GM18519 (cell line): ENCODE data around the gene PI4KB.
A peak's percentile ranks its signal among the peaks of the same experiment; 100 is the strongest.
"Not testable (repeated sequence)": the region's sequence is repeated elsewhere in the genome, so short reads cannot be mapped to it uniquely, and the experiment has no call there.

Experiments
- ATAC-seq: cut with Tn5 transposase; IDR thresholded peaks from one replicate; pipeline ENCODE4 v1.9.1; 2021; ENCODE audit warnings: mild to moderate bottlenecking, moderate library complexity; ENCODE audit not compliant: unreplicated experiment, low FRiP score

Gene PI4KB

DNA sequence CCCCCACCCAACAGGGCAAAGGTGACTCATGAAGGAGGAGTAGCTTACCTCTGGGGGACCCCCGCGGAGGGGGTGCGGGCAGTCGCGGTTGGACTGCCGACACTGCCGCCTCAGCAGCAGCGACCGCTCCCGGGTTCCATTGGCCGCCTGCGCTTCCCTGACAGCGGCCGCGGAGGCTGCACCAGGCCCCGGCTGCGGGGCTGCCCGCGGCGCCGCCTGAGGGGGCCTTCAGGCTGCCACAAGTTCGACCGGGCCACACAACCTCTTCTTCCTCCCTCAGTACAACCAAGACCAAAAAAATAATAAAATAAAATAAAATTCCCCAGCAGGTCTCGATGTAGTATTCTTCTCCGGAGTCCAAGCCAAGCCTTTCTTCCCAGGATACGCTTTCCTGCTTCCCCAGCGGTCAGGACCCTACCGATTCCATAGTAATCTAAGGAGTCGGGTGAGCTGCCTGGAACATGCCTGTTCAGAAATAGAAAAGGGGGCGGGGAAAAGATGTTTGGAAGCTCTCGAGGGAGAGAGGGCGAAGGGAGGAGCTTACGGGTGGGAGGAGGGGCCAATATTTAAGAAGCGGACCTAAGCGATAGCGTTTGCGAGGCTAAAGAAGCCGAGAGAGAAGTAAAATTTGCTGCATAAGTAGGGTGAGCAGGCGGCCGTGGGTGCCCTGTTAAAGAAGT lies at the start of gene PI4KB:
PI4KB (minus strand) TSS at position 194 of the 680 bp plus-strand sequence. CDS start 10,935 bp downstream, outside the sequence.
- ATAC-seq, result no peak

DNA sequence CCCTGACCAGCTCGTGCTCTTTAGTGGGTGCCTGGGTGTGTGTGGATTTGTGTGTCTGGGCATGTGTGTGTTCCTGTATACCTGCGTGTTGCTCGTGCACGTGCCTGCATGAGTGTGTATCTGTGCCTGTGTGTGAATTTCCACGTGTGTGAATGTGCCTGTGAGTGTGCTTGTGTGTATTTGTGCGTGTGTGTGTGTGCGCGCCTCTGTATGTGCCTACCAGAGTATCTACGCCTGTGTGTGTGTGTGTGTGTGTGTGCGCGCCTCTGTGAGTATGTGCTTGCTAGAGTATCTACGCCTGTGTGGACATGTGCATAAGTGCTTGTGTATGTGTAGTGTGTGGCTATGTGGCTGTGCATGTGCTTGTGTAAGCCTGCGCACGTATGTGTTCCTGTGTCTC lies 46.0 kb upstream of the PI4KB start:
- ATAC-seq, result no peak

DNA sequence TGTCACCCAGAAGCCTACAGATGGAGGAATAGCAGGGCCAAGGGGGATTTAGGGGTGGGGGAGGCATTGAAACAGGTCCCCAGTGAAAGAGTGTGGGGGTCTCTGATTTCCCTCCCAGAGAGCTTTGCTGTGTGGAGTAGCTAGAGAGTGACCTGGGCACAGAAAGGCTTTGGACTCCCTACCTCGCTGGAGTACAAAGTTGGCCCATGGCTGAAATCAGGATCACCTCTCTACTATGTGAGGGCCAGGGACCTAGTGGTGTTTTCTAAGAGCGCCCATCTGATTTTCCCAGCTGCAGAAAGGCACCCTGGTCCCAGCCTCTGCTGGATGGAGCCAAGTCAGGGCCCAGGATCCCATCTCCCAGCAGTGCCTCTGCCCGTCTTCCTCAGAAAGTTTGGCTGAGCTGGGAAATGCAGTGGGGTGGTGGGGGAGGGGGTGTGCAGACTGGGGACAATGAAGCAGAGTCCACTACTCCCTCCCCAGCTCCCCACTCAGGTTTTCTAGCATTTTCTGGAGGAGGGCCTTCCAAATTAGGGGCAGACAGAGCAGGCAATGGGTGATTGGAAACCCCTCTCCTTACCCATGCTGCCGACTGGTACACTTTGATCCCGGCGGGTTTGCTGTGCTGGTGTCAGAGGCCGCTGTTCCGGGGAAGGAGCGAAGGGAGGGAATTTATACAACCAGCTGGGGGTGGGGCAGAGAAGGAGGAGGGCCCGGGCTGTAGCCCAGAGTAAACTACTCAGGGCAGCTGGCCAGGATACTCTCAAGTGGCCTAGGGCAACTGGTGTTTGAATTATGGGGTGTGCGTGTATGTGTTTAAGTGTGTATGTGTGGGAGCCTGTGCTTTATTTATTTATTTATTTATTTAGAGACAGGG lies 45.1 kb upstream of the PI4KB start, which contains the start of gene SELENBP1:
SELENBP1 (minus strand) TSS at position 648 of the 877 bp plus-strand sequence; CDS start at position 584, 64 bp downstream.
- no peak for ATAC-seq

DNA sequence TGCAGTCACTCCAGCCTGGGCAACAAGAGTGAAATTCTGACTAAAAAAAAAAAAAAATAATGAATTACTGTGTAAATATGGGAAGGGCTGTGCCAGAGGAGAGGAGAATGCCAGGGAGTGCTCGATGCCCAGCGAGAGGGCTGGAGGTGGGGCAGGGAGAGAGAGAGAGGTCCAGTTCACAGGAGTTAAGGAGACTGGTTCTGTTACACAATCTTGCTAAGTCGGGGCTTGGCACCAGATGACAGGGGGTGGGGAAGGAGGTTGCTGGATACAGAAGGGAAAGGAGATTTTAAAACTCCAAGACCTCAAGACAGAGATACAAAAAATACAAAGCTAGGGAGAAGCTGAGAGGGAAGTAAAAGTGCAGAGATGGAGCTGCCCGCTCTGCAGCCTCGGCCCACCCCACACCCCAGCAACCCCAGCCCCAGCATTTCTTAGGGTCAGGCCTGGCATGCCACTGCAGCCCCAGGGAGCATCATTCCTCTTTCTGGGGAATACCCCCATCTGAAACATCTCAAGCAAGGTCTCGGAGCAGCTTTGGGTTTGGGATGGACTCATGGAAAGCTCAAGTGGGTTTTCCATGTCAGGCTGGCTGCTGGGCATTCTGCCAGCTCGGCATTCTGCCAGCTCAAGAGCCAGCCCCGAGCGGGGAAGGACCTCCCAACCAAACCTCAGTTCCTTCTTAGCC lies 44.3 kb upstream of the PI4KB start:
- no peak for ATAC-seq

DNA sequence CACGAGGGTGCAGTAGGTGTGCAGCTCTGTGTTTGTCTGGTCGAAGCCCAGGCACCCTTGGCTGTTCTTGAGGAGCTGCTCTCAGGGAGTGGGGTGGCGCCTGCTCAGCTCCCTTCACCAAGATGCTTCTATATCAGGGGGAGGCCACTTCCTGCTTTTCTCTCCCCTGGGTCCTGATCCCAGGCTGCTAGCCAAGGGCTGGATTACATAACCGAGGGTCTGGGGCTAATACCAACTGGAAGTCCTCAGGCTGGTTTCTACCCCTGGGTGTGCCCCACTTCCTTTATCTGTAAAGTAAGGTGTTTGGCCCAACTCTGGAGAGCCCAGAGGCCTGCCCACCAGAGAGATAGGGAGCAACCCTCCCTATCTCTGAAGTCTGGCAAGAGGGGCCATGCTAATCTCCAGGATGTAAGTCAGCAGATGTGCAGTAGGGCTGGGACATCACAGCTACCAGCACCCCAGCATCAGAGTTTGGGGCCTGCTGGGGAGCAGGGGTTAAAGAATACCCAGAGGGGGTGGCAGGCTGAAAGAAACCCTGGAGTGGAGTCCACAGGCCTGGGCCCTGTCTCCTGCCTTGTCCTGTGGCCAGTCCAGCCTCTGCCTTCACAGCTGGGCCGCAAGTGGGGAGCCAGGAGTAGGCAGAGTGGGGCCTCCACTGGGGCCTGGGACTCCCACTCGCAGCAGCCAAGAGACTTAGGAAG lies 43.1 kb upstream of the PI4KB start:
- no peak for ATAC-seq

DNA sequence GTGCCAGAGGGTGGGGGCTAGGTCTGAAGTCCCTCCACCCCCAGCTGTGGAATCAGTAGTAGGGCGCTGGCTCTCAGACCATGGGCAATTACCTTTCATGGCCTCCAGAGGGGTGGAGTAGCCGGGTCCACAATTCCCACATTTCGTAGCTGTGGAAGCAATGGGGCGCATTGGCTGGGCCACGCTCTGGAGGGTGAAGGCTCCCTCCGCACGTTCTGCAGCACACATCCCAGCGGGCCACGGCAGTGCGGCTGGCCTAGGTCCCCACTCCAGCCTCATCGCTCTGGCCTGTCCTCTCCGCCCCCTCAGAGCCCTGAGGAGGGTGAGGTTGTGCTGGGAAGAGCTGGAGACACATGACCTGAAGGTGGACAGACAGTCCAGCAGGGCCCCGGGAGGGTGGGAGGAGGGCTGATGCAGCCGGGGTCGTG lies 42.4 kb upstream of the PI4KB start:
- no peak for ATAC-seq

DNA sequence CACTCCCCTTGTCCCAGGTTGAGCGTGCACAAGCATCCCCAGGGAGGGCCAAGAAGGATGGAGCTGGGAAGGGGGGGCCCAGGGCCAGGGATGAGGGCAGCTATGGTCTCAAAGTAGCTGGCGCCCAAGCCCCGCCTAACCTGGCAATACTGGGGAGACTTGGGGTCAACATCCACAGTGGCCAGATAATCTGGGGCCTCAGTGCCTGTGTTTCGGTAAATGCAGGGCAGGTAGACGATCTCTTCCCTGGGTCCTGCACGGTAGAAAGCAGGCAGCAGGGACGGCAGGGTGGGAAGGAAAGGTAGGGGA lies 42.0 kb upstream of the PI4KB start:
- no peak for ATAC-seq

DNA sequence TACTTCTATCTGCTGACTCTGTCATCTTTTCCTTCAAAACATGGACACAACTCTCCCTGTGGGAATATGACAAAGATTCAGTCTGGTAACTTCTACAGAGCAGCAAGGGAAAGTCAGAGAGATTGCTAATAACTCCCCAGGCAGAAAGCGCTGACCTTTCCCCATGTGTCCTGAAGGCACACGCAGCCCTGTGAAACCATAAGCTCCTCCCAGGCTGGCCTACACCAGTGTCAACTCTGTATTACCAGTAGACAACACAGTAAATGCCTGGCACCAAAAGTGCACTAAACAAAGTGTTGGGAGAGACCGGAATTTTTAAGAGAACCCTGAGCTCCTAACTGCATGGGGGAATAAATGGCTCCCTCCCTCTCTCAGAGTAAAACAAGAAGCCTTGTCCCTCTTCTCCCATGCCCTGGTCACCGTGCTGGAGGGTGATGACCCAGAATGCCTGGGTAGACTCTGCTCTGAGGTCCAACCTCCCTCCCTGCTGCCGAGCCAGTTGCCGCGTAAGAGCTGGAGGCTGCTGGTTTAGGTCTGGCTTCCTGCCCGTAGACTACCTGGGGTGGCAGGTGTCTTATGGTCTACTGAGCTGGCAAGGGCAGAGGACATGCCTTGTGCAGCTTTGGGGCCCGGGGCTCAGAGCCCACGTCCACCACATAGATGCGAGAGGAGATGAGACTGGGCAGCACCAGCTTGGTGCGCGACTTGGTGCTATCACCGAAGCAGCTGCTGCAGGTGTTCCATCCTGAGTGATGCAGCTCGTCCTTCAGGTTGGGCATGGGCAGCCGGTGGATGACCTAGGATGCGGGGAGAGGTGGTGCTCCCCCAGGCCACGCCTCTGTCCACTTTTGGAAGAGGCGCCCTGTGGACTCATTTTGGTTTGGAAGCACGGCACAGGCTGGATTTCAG lies 41.4 kb upstream of the PI4KB start:
- ATAC-seq, result no peak

DNA sequence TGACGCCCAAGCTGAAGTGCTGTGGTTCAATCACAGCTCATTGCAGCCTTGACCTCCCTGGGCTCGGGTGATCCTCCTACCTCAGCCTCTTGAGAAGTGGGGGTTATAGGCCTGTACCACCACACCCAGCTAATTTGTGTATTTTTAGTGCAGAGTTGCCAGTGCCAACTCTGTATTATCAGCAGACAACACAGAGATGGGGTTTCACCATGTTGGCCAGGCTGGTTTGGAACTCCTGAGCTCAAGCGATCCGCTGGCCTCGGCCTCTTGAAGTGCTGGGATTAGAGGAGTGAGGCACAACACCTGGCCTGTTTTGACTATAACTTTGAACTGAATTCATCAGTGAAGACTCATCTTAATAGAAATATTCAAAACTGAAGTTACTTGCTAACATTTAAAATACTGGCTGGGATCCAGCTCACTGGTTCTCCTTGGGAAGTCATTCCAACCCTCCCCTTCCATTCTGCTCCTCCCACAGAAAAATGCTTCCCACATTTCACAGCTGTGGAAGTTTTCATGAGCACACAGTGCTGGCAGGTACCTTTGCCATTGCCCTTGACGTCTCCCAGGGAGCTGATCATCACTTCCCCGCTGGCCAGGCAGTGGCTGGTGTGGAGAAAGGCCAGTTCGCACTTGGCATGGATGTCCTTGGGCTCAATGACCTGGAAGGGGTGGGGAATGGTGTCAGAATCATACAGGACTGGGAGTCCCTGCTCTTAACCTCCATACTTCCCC lies 40.6 kb upstream of the PI4KB start:
- ATAC-seq, result no peak

DNA sequence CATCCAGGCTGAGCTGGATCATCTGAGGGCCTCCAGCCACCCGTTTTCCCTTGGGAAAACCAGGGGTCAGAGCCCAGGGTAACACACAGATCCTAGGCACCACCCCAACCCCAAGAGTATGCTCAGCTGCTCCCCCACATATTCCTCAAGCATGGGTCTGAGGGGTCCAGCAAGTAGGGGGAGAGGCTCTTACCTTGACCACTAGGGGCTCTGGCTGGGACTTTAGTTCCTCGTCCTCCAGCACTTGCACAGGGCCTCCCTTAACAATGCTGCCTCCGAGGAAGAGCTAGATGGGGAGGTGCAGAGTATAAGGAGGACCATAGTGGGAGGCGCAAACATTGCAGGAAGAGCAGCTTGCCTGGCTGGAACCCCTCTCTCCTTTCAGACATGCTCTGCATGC lies 37.8 kb upstream of the PI4KB start:
- no peak for ATAC-seq

DNA sequence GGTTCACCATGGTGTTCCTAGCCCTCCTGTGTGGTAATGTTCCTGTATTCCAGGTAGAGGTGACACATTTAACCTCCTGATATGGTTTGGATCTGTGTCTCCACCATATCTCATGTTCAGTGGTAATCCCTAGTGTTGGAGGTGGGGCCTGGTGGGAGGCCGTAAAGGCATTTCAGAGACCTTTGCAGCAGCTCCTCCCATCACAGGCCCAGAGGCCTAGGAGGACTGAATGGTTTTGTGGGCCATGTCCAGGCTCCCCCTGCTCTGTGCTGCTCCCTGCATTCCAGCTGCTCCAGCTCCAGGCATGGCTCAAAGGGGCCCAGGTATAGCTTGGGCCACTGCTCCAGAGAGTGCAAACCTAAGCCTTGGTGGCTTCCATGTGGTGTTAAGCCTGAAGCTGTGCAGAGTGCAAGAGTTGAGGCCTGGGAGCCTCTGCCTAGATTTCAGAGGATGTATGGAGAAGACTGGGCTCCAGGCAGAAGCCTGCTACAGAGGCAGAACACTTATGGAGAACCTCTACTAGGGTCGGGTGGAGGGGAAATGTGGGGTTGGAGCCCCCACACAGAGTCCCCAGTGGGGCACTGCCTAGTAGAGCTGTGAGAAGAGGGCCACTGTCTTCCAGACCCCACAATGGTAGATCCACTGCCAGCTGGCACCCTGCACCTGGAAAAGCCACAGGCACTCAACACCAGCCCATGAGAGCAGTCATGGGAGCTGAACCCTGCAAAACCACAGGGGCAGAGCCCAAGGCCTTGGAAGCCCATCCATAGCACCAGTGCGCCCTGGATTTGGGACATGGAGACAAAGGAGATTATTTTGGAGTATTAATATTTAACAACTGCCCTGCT lies 35.3 kb upstream of the PI4KB start:
- no peak for ATAC-seq

DNA sequence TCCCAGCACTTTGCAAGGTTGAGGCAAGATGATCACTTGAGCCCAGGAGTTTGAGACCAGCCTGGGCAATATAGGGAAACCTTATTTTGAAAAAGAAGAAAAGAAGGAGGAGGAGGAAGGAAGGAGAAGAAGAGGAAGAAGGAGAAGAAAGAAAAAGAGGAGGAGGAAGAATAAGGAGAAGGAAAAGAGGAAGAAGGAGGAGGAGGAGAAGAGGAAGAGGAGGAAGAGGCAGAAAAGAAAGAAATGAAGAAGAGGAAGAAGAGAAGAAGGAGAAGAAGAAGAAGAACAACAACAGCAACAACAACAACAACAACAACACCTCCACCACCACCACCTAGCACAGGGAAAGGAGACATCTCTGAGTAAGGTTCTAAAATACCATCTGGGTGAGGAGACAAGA lies 34.7 kb upstream of the PI4KB start:
- no peak for ATAC-seq

DNA sequence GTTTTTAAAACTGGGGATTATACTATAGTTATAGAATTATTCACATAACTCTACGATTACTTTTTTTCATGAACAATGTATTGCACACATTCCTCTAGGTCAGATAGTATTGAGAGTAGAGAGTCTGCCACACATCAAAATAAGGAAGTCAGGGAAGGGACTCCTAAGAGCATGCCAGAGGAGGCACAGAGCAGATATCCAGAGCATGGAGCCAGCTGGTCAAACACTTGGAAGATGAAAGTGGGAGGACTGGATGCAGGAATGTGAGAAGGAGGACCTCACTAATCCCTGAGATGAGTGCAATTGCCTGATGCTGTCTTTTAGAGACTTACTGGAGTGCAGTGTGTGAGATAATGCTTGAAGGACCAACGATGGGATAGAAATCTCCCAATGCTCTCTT lies 29.5 kb upstream of the PI4KB start:
- no peak for ATAC-seq

DNA sequence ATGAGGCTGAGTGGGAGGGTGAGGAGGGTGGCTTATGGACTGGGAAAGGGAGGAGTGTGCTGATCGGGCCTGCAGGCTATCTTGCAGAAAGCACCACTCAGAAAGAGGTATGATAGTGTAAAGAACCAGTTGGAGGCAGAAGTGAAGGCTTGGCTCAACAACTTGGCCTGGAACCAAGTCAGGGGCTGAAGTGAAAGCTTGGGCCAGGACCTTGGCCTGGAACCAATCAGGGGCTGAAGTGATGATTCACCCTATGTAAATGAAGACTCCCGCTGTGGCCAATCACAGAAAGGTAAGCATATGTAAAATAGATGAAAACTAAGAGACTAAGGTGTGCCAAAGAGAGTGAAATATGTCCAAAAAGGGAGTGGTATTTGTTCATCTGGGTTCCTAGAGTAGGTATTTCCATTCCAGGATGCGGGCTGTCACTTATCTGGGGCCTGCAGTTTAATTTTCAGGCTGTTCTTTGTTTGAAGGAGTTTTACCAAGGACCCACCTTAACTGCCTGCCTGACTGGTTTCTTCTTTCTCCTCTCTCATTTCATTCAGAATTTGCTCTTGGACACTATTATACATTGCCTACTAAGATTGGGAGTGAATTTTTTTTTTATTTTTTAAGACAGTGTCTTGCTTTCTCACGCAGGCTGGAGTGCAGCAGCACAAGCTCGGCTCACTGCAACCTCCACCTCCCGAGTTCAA lies 25.0 kb upstream of the PI4KB start:
- no peak for ATAC-seq

DNA sequence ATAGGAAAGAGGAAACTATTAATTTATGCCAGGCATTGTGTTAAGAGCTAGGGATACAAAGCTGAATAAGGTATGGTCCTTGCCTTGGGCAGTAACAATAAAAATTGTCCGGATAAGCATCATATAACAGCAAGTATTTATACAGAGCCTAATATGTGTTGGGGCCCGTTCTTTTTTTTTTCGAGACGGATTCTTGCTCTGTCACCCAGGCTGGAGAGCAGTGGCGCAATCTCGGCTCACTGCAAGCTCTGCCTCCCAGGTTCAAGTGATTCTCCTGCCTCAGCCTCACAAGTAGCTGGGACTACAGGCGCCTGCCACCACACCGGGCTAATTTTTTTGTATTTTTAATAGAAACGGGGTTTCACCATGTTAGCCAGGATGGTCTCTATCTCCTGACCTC lies 23.1 kb upstream of the PI4KB start:
- not testable (repeated sequence) for ATAC-seq

DNA sequence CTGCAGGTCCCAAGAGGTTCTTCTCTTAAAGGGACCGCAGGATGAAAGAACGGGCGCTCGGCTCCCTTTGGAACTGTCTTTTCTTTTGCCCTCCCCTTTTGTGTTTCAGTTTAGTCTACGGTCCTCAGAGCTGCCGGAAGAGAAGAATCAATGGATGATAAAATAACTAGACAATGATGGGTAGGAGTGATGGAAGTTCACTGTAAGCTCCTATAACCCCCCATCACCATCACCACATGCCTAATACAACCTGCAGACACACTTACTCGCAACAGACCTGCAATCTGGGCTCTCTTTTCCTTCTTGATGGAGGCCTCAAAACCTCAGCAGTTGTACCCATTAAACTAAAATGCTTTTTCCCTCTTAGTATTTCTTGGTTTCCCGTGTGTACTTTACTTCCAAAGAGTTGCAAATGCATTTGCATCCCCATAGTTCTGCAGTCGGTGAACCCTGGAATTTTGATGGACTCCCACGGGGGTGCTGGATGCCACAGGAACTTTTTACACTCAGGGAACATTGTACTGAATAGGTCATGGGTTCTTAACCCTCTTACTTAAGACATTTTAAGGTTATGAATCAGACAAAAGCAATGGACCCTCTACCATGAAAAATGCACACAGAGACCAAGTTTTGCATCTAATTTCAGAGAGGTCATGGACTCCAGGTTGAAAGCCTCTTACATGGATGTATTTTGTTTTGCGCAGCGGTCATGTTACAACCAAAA lies 20.5 kb upstream of the PI4KB start:
- peak; percentile 6 for ATAC-seq
